Cardiac fibroblast (primary cell): ENCODE results near the gene DEPDC5.

Source experiments
- DNase-seq, 2 donors: peaks; one replicate each; pipeline versions ENCODE4 v3.0.0 to v3.0.0-alpha.2; 2010; ENCODE audit warnings: low read depth in 2 of 2
- H3K4me3 ChIP-seq, 2 donors: replicated peaks in 1 of 2; 1 replicate in 1 of 2; 2 replicates in 1 of 2; pipeline ENCODE4 v1.5.1; 2011; ENCODE audit warnings: low read depth in 2 of 2, low read length in 2 of 2, mild to moderate bottlenecking in 2 of 2, moderate library complexity in 1 of 2
- CTCF ChIP-seq: IDR thresholded peaks from one replicate; pipeline ENCODE4 v1.5.1; 2011; ENCODE audit warnings: low read depth, mild to moderate bottlenecking, low read length, inconsistent platforms

DEPDC5 gene

GRCh38 chr22:31728857-31729256 is 25.0 kb upstream of the DEPDC5 start:
- H3K4me3 ChIP-seq: no peak overlapping the region
- no peak for TF ChIP-seq CTCF
- no peak for DNase-seq

GRCh38 chr22:31730344-31730711 is 23.5 kb upstream of the DEPDC5 start:
- no peak overlapping the region for H3K4me3 ChIP-seq
- no peak for TF ChIP-seq CTCF
- no peak for DNase-seq

- TF ChIP-seq CTCF: no peak
- DNase-seq: no peak
- H3K4me3 ChIP-seq: no peak overlapping the region
These were observed 21.6 kb upstream of the DEPDC5 start for GRCh38 chr22:31732089-31732829.

GRCh38 chr22:31733580-31734079 is 20.2 kb upstream of the DEPDC5 start:
- no peak for TF ChIP-seq CTCF

GRCh38 chr22:31734512-31734911 is 19.3 kb upstream of the DEPDC5 start:
- H3K4me3 ChIP-seq: no peak overlapping the region
- DNase-seq: peak; percentile 43 to 83
- TF ChIP-seq CTCF: no peak

More at GRCh38 chr22:31733580-31734079, 20.2 kb upstream of the DEPDC5 start:
- H3K4me3 ChIP-seq: no peak overlapping the region
- no peak for DNase-seq

GRCh38 chr22:31736458-31736857 is 17.4 kb upstream of the DEPDC5 start:
- H3K4me3 ChIP-seq: no peak overlapping the region
- no peak for TF ChIP-seq CTCF
- no peak for DNase-seq
